GM21737 (cell line): ENCODE measurements around the gene KIAA1958.

Experiments
- ATAC-seq: cut with Tn5 transposase; IDR thresholded peaks from one replicate; pipeline ENCODE4 v1.9.1; 2021; ENCODE audit warnings: mild to moderate bottlenecking, moderate library complexity; ENCODE audit not compliant: unreplicated experiment

Gene KIAA1958

DNA sequence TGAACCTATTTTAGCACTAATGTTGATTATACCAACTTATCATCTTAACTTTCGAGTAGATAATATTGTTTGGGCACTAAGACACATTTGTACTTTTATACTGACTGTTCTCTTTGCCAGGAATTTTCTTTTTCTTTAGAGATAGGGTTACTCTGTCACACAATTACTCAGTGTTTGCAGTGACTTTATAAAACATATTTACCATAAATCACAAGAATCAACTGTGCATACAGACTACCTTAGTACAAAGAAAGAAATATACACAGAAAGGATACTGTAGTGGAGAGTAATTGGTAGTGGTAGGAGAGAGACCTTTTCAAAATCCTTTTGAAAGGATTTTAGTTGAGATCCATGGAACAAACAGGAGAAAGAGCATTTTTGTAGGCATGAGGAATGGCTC lies 40.3 kb downstream of the KIAA1958 start:
- ATAC-seq = no peak

- no peak for ATAC-seq
Observed at GRCh38 chr9:112527959-112528358, 41.3 kb downstream of the KIAA1958 start.

GRCh38 chr9:112529316-112529715 lies 42.7 kb downstream of the KIAA1958 start:
- no peak for ATAC-seq

DNA sequence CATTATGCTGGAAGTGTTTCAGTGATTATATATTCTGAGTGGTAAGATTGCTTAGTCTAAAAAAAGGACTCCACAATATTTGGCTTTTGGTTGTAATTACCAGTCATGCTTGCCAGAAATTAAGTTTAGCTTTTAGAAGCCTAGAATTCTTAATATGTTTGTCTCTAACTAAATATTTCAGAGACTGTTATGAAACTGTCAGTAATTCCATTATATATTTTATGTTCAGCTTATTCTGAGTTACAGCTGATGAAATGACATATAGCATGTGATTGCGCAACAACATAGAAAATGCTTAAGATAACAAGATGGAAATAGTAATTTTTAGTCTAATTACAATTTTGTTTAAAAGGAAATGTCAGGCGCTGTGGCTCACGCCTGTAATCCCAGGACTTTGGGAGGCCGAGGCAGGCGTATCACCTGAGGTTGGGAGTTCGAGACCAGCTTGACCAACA lies 44.2 kb downstream of the KIAA1958 start:
- no peak for ATAC-seq

DNA sequence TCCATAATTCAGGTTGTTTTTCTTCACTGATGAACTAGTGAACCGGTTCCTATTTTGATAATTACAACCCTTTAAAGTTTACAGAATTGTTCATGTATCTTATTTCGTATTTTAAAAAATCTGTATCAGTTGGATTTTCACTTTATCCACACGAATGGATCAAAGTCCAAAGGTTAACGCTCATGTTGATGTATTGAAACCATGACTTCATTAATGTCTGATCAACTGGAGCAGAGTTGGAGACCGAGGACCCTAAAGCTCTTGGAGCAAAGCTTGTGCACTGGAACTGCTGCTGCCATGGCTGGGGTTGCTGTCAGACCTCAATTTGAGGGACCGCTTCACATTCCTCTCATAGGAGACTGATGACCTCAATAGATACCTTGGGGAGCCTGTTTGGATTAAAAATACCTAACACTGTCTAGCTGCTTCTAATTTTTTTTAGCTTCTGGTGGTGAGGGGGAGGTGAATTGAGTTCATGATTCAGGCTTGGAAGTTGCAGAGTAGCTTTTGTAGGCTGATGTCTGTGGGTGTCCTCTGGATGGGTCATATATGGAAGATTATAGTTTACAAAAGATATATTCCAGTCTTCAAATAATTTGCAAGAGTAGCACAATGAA lies 45.1 kb downstream of the KIAA1958 start:
- no peak for ATAC-seq

- ATAC-seq = no peak
Observed at GRCh38 chr9:112532427-112532826, 45.8 kb downstream of the KIAA1958 start.

- ATAC-seq = no peak
Observed at GRCh38 chr9:112533660-112534059, 47.0 kb downstream of the KIAA1958 start.

GRCh38 chr9:112535301-112535700 lies 48.7 kb downstream of the KIAA1958 start:
- no peak for ATAC-seq

GRCh38 chr9:112535811-112536210 lies 49.2 kb downstream of the KIAA1958 start:
- no peak for ATAC-seq

DNA sequence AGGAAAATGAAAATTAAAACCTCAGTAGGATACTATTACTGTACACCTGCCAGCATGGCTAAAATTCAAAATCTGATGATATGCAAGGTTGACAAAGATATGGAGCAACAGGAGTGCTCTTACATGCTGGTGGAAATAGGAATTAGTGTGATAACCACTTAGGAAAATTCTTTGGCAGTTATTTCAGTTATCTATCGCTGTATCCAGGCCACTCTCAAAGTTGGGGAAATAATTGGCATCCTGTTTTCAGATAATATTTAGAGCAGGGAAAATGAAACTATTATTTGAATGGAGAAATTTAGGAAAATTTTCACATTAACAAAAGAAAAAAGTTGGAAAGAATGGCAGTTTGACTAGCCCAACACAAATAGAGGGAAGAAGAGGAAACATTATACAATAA lies 50.9 kb downstream of the KIAA1958 start:
- no peak for ATAC-seq

DNA sequence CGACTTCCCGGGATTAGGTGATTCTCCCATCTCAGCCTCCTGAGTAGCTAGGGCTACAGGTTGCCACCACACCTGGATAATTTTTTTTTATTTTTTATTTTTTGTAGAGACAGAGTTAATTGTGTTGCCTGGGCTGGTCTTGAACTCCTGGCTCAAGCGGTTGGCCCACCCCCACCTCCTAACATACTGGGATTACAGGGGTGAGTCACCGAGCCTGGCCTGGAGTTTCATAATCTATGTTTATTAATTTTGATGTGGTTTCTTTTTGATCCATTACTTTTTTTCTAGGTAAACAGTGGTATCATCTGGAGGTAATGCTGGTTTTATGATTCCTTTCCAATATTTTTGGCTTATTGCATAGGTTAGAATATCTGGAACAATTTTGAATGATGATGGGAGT lies 54.2 kb downstream of the KIAA1958 start:
- ATAC-seq = no peak

- no peak for ATAC-seq
Observed at GRCh38 chr9:112541685-112542084, 55.1 kb downstream of the KIAA1958 start.

GRCh38 chr9:112542593-112543292 lies 56.1 kb downstream of the KIAA1958 start:
- ATAC-seq = no peak

DNA sequence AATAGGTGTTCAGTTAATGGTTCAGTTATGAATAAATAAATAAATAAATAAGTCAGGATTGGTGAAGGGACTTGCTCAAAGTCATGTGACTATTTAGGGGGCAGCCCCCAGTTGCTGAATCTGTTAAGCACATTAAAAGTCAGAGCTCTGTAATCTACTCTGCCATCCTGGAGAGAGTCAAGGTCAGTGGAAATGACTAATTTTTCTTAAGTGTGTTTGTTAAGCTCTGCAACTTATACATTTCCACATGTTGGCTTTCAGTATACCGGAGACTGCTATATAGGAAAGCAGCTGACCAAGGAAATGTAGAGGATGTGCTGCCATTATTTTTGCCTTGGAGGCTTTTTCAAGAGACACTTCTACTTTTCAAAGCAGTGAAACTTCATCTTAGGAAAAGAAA lies 57.9 kb downstream of the KIAA1958 start:
- ATAC-seq = no peak

- ATAC-seq = no peak
Observed at GRCh38 chr9:112545237-112545636, 58.6 kb downstream of the KIAA1958 start.

DNA sequence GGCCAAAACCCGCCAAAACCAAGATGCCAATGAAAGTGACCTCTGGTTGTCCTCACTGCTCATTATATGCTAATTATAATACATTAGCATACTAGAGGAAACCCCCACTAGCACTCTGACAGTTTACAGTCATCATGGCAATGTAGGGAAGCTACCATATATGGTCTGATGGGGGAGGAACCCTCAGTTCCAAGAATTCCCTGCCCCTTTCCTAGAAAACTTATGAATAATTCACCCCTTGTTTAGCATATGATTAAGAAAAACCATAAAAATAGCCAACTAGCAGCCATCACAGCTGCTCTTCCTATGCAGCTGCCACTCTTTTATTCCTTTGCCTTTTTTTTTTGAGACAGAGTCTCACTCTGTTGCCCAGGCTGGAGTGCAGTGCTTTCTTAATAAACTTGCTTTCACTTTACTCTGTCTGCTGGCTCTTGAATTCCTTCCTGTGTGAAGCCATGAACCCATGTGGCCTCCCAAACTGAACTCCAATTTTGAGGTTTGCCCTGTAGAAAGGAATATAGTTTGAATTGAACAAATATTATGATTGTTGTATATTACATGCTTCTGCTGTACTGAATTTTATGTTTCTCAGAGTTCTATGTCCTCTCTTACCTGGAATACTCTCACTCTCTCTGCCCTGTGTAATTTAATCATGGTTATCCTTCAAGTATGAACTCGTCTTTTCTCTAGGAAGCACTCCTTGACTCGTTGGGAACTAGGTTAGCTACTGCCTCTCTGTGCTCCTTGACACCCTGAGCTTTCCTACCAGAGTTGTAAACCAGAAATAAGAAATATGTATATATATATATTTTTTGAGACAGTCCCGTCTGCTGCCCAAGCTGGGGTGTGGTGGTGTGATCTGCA lies 59.8 kb downstream of the KIAA1958 start:
- no peak for ATAC-seq

DNA sequence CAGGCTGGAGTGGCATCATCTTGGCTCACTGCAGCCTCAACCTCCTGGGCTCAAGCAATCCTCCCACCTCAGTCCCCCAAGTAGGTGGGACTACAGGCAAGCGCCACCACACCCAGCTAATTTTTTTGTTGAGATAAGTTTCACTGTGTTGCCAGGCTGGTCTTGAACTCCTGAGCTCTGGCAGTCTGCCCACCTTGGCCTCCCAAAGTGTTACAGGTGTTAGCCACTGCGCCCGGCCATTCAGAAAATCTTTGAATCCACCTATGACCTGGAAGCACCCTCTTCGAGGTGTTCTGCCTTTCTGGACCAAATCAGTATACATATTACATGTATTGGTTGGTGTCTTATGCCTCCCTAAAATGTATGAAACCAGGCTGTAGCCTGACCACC lies 61.4 kb downstream of the KIAA1958 start:
- no peak for ATAC-seq

DNA sequence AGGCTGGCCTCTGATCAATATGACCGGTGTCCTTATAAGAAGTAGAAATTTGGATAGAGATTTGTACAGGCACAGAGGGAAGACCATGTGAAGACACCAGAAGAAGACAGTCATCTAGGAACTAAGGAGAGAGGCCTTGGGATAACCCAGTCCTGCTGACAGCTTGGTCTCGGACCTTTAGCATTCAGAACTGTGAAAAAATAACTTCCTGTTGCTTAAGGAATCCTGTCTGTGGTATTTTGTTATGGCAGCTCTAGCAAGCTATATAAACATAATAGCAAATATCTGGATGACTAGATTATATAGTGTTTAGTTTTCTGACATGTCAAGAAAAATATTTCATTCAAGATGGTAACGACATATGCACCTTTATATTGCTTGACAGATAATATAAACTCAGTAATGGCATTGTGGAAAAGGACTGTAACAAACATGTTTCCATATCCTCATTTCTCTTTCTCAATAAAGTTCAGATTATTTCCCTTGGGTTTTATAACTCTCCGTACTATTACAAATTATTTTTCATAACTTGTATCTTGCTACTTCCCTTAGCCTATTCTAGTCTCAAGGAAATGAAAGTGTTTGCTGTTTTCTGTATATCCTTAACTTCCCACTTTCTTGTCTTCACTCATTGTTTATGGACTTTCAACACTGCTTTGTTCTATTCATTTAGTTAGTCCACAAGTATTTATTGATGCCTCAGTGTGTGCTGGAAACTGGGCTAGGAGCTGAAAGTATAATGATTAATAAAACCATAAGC lies 62.4 kb downstream of the KIAA1958 start:
- no peak for ATAC-seq

GRCh38 chr9:112550531-112550930 lies 63.9 kb downstream of the KIAA1958 start:
- no peak for ATAC-seq

DNA sequence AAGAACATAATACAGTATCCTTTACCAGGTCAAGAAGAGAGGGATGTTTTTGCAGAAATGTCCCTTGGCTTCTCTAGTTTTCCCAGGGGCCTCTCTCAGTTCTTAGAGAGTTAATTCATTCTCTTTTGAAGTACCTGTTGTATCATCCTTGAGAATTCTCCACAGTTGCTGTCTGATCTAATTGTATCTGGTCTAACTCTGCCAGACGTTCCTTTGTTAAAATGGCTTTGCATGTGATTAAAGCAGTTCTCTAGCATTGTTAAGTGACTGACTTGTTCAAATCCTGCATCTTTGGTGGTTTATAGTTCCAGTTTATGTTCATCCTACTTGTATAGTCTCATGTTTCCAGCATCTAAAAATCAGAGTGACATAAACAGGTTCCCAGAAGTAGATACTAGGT lies 65.0 kb downstream of the KIAA1958 start:
- no peak for ATAC-seq
